ENCODE measurements around the gene VPS45.

DNA sequence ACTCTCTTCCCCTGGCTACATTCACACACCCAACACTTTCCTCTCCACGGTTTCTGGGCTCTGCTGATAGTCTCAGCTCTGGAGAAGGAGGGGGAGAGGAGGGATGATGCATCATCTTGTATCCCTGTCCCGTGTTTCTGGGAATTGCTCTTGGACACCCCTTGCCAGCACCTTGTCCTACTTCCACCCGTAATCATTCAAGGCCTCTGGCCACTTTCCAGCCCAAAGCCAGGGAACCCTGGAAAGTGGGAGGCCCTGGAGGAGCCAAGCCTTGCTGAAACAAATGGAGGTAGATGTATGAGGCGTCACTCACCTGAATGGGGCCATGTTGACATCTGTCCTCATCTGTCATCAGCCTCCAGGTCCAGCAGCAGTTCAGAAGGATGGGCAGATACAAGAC is 86.6 kb downstream of the VPS45 start:
- TF ChIP-seq, protein P1, sequence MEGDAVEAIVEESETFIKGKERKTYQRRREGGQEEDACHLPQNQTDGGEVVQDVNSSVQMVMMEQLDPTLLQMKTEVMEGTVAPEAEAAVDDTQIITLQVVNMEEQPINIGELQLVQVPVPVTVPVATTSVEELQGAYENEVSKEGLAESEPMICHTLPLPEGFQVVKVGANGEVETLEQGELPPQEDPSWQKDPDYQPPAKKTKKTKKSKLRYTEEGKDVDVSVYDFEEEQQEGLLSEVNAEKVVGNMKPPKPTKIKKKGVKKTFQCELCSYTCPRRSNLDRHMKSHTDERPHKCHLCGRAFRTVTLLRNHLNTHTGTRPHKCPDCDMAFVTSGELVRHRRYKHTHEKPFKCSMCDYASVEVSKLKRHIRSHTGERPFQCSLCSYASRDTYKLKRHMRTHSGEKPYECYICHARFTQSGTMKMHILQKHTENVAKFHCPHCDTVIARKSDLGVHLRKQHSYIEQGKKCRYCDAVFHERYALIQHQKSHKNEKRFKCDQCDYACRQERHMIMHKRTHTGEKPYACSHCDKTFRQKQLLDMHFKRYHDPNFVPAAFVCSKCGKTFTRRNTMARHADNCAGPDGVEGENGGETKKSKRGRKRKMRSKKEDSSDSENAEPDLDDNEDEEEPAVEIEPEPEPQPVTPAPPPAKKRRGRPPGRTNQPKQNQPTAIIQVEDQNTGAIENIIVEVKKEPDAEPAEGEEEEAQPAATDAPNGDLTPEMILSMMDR (IDR thresholded peaks at IDR 0.05), result no peak
- TF ChIP-seq POLR2A (IDR thresholded peaks at IDR 0.05), result no peak
- no peak for TF ChIP-seq EP300 (IDR thresholded peaks at IDR 0.05)

All from ovary (tissue), 3 donors.